HepG2 (cell line): ENCODE data around the gene GNPDA1. TPM values are rescaled to one million over a fixed set of nuclear protein-coding genes. Genes with fewer than 3 reads are reported as not detected.

Experiments used
- ATAD3A ChIP-seq: sonication (generic); formaldehyde crosslinking; IDR thresholded peaks from 2 replicates; pipeline ENCODE4 v1.4.0; 2020; ENCODE audit warnings: missing genetic modification reagents
- GFI1 ChIP-seq: sonication (generic); formaldehyde crosslinking; IDR thresholded peaks from 2 replicates; pipeline ENCODE4 v1.5.0; 2020; ENCODE audit warnings: missing genetic modification reagents, mild to moderate bottlenecking, borderline replicate concordance
- HNRNPK ChIP-seq: fragments of 200-400 bp; formaldehyde crosslinking; IDR thresholded peaks from 2 replicates; pipeline ENCODE4 v1.6.1; 2018; ENCODE audit warnings: low read length, low read depth, moderate library complexity, mild to moderate bottlenecking; ENCODE audit not compliant: poor library complexity, severe bottlenecking
- KDM1A ChIP-seq: IDR thresholded peaks from 2 replicates; pipeline ENCODE4 v1.6.1; 2016; ENCODE audit warnings: missing compliant biosample characterization
- KDM3A ChIP-seq: IDR thresholded peaks from 2 replicates; pipeline ENCODE4 v1.6.1; 2018; ENCODE audit warnings: low read depth, missing compliant biosample characterization
- NFRKB ChIP-seq: fragments of 450-650 bp; IDR thresholded peaks from 2 replicates; pipeline ENCODE4 v1.6.1; 2017
- NONO ChIP-seq, 2 experiments: fragments of 450-650 bp in 1 of 2; sonication (generic) in 1 of 2; formaldehyde crosslinking in 1 of 2; IDR thresholded peaks in 1 of 2; conservative IDR thresholded peaks in 1 of 2; 2 replicates each; pipeline versions ENCODE4 v1.6.1 to v1.8.0; 2017 to 2022; ENCODE audit warnings: mild to moderate bottlenecking in 1 of 2, missing genetic modification reagents in 1 of 2, moderate library complexity in 1 of 2
- RCOR2 ChIP-seq: IDR thresholded peaks from 2 replicates; pipeline ENCODE4 v1.6.1; 2016; ENCODE audit warnings: missing biosample characterization, missing genetic modification reagents
- TCF7 ChIP-seq: sonication (generic); IDR thresholded peaks from 2 replicates; pipeline ENCODE4 v1.6.1; 2016; ENCODE audit warnings: antibody characterized with exemption, low read depth
- THYN1 ChIP-seq: sonication (generic); formaldehyde crosslinking; IDR thresholded peaks from 2 replicates; pipeline ENCODE4 v1.8.1; 2023; ENCODE audit warnings: low read depth, mild to moderate bottlenecking, moderate library complexity, missing genetic modification reagents, borderline replicate concordance
- ZNF589 ChIP-seq: sonication (generic); formaldehyde crosslinking; conservative IDR thresholded peaks from 2 replicates; pipeline ENCODE4 v1.8.0; 2022; ENCODE audit warnings: mild to moderate bottlenecking, moderate library complexity, missing genetic modification reagents
- ZNF709 ChIP-seq: sonication (generic); formaldehyde crosslinking; IDR thresholded peaks from 2 replicates; pipeline ENCODE4 v1.5.0; 2020; ENCODE audit warnings: mild to moderate bottlenecking, missing genetic modification reagents
- ZNF816 ChIP-seq: sonication (generic); formaldehyde crosslinking; IDR thresholded peaks from 2 replicates; pipeline ENCODE4 v1.8.0; 2022; ENCODE audit warnings: missing genetic modification reagents, mild to moderate bottlenecking, borderline replicate concordance
- polyA plus RNA-seq, 8 experiments: library from polyadenylated mRNA; depleted of rRNA in 3 of 8; stranded (reverse) in 7 of 8; unstranded in 1 of 8; fragments of >200 nt; fragmentation: Illumina TruSeq in 4 of 8; extraction: Trizol in 4 of 8; gene quantifications; 2 replicates each; pipeline versions ENCODE4 v1.2.1 to v1.2.3, GENCODE V29; 2011 to 2016; ENCODE audit warnings: low read depth in 4 of 8, missing spikeins in 1 of 8, mixed read lengths in 1 of 8; ENCODE audit not compliant: insufficient read depth in 1 of 8
- total RNA-seq, 5 experiments: library from RNA; depleted of rRNA; stranded (reverse); fragments of >200 nt; fragmentation: Illumina TruSeq; extraction: Trizol; gene quantifications; 2 replicates each; pipeline ENCODE4 v1.2.3, GENCODE V29; 2016; ENCODE audit warnings: low read depth in 1 of 5
- TF ChIP-seq, protein P1 (sequence below): sonication (generic); formaldehyde crosslinking; IDR thresholded peaks from 2 replicates; pipeline ENCODE4 v1.4.0; 2020; ENCODE audit warnings: mild to moderate bottlenecking, missing genetic modification reagents
- TF ChIP-seq, protein P2 (sequence below): sonication (generic); formaldehyde crosslinking; IDR thresholded peaks from 2 replicates; pipeline ENCODE4 v1.4.0; 2020; ENCODE audit warnings: missing genetic modification reagents
- TF ChIP-seq, protein P3 (sequence below): sonication (generic); formaldehyde crosslinking; IDR thresholded peaks from 2 replicates; pipeline ENCODE4 v1.4.0; 2020; ENCODE audit warnings: mild to moderate bottlenecking, missing genetic modification reagents

Gene GNPDA1
- total and polyA plus RNA-seq, 2 of the 13 experiments (the other 11 are each of a cell fraction or from before 2014, with no cell fraction given), result 6.0 to 54.1 TPM

DNA sequence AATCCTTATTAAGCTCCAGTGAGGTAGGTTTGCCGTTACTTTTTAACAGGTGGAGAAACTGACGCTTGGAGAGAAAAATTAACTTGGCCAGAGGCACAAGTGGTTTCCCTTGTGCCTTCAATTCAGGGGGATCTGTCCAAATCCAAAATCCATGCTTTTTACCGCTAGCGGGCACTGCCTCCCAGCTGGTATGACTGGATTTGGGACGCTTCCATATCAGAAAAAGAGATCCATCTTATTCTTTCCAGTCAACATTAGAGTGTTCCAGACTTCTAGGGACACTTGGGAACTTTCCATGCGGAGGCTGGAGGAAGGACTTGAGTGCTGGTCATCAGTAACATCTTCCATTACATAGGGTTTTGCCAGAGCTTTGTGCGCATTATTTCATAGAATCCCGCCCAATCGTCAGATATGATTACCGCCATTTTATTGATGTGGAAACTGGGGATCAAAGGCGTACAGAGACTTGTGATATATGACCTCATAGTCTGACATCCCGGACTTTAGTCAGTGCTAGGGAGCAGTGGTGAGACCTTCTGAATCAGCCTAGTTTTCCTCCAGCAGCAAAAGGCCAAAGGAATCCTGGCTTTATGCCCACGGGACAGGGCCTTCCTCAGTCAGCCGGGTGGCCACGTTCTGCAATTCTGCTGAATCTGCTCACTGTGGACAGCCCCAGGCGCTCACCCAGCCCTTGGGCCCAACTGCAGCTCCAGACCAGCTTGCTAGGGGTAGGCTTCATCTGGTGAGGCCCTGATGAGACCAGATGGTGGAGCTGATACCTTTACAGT, 1.1 kb upstream of the GNPDA1 start (continued):
- TF ChIP-seq, protein P1, sequence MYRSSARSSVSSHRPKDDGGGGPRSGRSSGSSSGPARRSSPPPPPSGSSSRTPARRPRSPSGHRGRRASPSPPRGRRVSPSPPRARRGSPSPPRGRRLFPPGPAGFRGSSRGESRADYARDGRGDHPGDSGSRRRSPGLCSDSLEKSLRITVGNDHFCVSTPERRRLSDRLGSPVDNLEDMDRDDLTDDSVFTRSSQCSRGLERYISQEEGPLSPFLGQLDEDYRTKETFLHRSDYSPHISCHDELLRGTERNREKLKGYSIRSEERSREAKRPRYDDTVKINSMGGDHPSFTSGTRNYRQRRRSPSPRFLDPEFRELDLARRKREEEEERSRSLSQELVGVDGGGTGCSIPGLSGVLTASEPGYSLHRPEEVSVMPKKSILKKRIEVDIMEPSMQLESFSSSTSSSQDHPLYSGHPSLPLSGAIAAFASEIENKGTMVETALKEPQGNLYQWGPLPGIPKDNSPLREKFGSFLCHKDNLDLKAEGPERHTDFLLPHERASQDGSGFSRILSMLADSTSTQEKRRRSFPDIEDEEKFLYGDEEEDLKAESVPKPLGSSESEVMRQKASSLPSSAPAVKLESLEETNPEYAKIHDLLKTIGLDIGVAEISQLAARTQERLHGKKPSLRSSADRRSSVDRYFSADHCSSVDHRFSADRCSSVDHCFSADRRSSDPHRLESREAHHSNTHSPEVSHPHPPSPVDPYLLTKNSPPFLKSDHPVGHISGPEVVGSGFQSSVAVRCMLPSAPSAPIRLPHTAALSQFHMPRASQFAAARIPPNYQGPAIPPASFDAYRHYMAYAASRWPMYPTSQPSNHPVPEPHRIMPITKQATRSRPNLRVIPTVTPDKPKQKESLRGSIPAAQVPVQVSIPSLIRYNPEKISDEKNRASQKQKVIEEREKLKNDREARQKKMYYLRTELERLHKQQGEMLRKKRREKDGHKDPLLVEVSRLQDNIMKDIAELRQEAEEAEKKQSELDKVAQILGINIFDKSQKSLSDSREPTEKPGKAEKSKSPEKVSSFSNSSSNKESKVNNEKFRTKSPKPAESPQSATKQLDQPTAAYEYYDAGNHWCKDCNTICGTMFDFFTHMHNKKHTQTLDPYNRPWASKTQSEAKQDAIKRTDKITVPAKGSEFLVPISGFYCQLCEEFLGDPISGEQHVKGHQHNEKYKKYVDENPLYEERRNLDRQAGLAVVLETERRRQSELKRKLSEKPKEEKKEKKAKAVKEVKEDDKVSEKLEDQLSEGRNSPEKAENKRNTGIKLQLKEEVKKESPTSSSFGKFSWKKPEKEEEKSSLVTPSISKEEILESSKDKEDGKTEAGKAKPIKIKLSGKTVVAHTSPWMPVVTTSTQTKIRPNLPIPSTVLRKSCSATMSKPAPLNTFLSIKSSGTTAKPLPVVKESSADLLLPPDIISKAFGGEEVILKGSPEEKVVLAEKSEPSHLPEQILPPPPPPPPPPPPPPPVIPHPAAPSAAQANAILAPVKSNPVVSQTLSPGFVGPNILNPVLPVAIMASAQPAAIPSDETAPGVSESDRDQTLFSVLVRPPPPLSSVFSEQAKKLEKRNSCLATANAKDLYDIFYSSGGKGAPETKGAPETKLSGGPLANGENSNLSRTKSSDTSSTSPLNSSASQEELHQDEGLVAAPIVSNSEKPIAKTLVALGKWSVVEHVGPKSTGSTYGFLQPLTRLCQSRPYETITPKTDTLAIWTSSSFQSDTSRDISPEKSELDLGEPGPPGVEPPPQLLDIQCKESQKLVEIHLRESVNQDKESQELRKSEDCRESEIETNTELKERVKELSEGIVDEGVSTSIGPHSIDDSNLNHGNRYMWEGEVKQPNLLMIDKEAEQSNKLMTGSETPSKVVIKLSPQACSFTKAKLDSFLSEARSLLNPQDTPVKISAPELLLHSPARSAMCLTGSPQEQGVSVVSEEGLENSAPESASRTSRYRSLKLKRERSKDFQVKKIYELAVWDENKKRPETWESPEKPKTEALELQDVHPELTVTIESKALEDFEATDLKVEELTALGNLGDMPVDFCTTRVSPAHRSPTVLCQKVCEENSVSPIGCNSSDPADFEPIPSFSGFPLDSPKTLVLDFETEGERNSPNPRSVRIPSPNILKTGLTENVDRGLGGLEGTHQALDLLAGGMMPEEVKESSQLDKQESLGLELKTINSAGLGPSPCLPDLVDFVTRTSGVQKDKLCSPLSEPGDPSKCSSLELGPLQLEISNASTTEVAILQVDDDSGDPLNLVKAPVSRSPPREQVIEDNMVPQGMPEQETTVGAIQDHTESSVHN (CRISPR knock-in tag), result no peak
- TF ChIP-seq TCF7 (no peak), ZNF589 (no peak), KDM3A (CRISPR knock-in tag) (no peak), THYN1 (CRISPR knock-in tag) (no peak), GFI1 (CRISPR knock-in tag) (no peak), RCOR2 (no peak), KDM1A (CRISPR knock-in tag) (no peak), ZNF816 (CRISPR knock-in tag) (no peak), NFRKB (no peak), ZNF709 (CRISPR knock-in tag) (no peak), NONO (IDR thresholded peaks at IDR 0.05) (no peak), NONO (CRISPR knock-in tag; conservative IDR thresholded peaks at IDR 0.05) (no peak), HNRNPK (no peak), ATAD3A (CRISPR knock-in tag) (no peak)
- TF ChIP-seq, protein P2, sequence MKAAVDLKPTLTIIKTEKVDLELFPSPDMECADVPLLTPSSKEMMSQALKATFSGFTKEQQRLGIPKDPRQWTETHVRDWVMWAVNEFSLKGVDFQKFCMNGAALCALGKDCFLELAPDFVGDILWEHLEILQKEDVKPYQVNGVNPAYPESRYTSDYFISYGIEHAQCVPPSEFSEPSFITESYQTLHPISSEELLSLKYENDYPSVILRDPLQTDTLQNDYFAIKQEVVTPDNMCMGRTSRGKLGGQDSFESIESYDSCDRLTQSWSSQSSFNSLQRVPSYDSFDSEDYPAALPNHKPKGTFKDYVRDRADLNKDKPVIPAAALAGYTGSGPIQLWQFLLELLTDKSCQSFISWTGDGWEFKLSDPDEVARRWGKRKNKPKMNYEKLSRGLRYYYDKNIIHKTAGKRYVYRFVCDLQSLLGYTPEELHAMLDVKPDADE (CRISPR knock-in tag), result no peak
- TF ChIP-seq, protein P3, sequence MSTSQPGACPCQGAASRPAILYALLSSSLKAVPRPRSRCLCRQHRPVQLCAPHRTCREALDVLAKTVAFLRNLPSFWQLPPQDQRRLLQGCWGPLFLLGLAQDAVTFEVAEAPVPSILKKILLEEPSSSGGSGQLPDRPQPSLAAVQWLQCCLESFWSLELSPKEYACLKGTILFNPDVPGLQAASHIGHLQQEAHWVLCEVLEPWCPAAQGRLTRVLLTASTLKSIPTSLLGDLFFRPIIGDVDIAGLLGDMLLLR (CRISPR knock-in tag), result no peak
- TF ChIP-seq, all 625 proteins: peak for 15
